Naive thymus-derived CD4-positive, alpha-beta T cell (primary cell): Measurements from ENCODE around the gene HEYL. TPM values are rescaled to one million over a fixed set of nuclear protein-coding genes. Genes with fewer than 3 reads are reported as not detected.

Source experiments
- ATAC-seq: fragments of 150-1000 bp; cut with Tn5 transposase; 2 replicates; pipeline ENCODE4 v1.10.0; 2021; ENCODE audit warnings: mild to moderate bottlenecking, moderate library complexity
- CTCF ChIA-PET: fragments of 350-600 bp; sonication (Branson Sonifier 250); formaldehyde crosslinking; loops from one replicate; lab custom pipeline; 2021; ENCODE audit warnings: antibody characterized with exemption; lab: Charles Lee
- POLR2A ChIA-PET: fragments of 350-600 bp; sonication (Branson Sonifier 250); formaldehyde crosslinking; loops from one replicate; lab custom pipeline; 2021; ENCODE audit warnings: antibody characterized with exemption, inconsistent platforms; lab: Charles Lee
- DNase-seq, 9 donors: peaks; one replicate each; pipeline versions ENCODE4 v3.0.0 to v3.0.0-alpha.2; 2020 to 2022; ENCODE audit warnings: mixed read lengths in 1 of 9
- H3K27ac ChIP-seq: one replicate; pipeline ENCODE4 v1.7.0; 2013; ENCODE audit warnings: mild to moderate bottlenecking, low read depth, low read length, moderate library complexity
- H3K27me3 ChIP-seq, 2 donors: one replicate each; pipeline ENCODE4 v1.7.0; 2013; ENCODE audit warnings: low read length in 2 of 2, mild to moderate bottlenecking in 2 of 2, moderate library complexity in 2 of 2; ENCODE audit not compliant: control insufficient read depth in 2 of 2, insufficient read depth in 2 of 2
- H3K36me3 ChIP-seq, 3 experiments: 1 replicate in 2 of 3; 2 replicates in 1 of 3; pipeline ENCODE4 v1.7.0; 2013; ENCODE audit warnings: low read length in 3 of 3, mild to moderate bottlenecking in 3 of 3, moderate library complexity in 1 of 3; ENCODE audit not compliant: insufficient read depth in 3 of 3, control insufficient read depth in 2 of 3
- H3K4me1 ChIP-seq, 2 donors: one replicate each; pipeline ENCODE4 v1.7.0; 2013; ENCODE audit warnings: low read length in 2 of 2, mild to moderate bottlenecking in 2 of 2, moderate library complexity in 1 of 2; ENCODE audit not compliant: control insufficient read depth in 2 of 2, insufficient read depth in 2 of 2
- H3K4me3 ChIP-seq: 2 replicates; pipeline ENCODE4 v1.7.0; 2013; ENCODE audit warnings: mild to moderate bottlenecking, low read length
- H3K9me3 ChIP-seq, 3 experiments: 1 replicate in 2 of 3; 2 replicates in 1 of 3; pipeline ENCODE4 v1.7.0; 2013; ENCODE audit warnings: low read length in 3 of 3; ENCODE audit not compliant: control insufficient read depth in 2 of 3
- H3K27ac Mint-ChIP-seq, 9 donors: one replicate each; pipeline ENCODE4 v1.8.0; 2020 to 2022; ENCODE audit warnings: mixed read lengths in 9 of 9, mild to moderate bottlenecking in 8 of 9, moderate library complexity in 5 of 9, inconsistent platforms in 2 of 9
- H3K27me3 Mint-ChIP-seq, 5 donors: one replicate each; pipeline ENCODE4 v1.8.0; 2021 to 2022; ENCODE audit warnings: mixed read lengths in 5 of 5, mild to moderate bottlenecking in 1 of 5
- H3K36me3 Mint-ChIP-seq, 5 donors: one replicate each; pipeline ENCODE4 v1.8.0; 2020 to 2022; ENCODE audit warnings: mixed read lengths in 5 of 5, mild to moderate bottlenecking in 3 of 5, inconsistent platforms in 1 of 5
- H3K4me1 Mint-ChIP-seq, 7 donors: one replicate each; pipeline ENCODE4 v1.8.0; 2020 to 2022; ENCODE audit warnings: mixed read lengths in 7 of 7, mild to moderate bottlenecking in 3 of 7, inconsistent platforms in 1 of 7
- H3K4me3 Mint-ChIP-seq, 10 donors: one replicate each; pipeline ENCODE4 v1.8.0; 2020 to 2022; ENCODE audit warnings: mild to moderate bottlenecking in 10 of 10, mixed read lengths in 10 of 10, moderate library complexity in 6 of 10, inconsistent platforms in 2 of 10
- H3K9me3 Mint-ChIP-seq, 11 donors: one replicate each; pipeline ENCODE4 v1.8.0; 2020 to 2022; ENCODE audit warnings: mixed read lengths in 11 of 11, mild to moderate bottlenecking in 4 of 11, inconsistent platforms in 1 of 11, moderate library complexity in 1 of 11
- intact Hi-C, 2 donors: fragments of 100-400 bp; cut with micrococcal nuclease; formaldehyde crosslinking; loops; one replicate each; pipeline ENCODE4 v1.15.1; 2023
- polyA plus RNA-seq, 2 donors: library from polyadenylated mRNA; unstranded; fragments of 300-500 nt; fragmentation: Illumina TruSeq; gene quantifications; one replicate each; pipeline ENCODE4 v1.2.3, GENCODE V29; 2021
- total RNA-seq, 6 experiments: library from RNA in 5 of 6; stranded (reverse) in 5 of 6; gene quantifications; 1 replicate in 5 of 6; 2 replicates in 1 of 6; pipeline ENCODE4 v1.2.3 and lab custom pipeline; 2021 to 2026

HEYL gene
- total and polyA plus RNA-seq, 7 experiments from 2014 or later = 0.08 to 0.18 (median 0.16) TPM; not detected in 4

GRCh38 chr1:39633422-39633821 is 6.0 kb downstream of the HEYL start:
- no peak overlapping the region for H3K27ac ChIP-seq
- H3K9me3 ChIP-seq = no peaks in the 10 kb centered on the region
- H3K36me3 ChIP-seq = no peaks in the 10 kb centered on the region
- ChIA-PET POLR2A (no interaction called here), CTCF (no interaction called here)
- Mint-ChIP-seq H3K4me1 (peaks cover 0 to 13% (median 0%) of the 10 kb centered on the region in 7 donors), H3K9me3 (peaks cover 0 to 1% (median 0%) of the 10 kb centered on the region in 11 donors), H3K4me3 (no peak overlapping the region), H3K27me3 (peaks cover 26 to 39% (median 35%) of the 10 kb centered on the region in 5 donors), H3K36me3 (no peaks in the 10 kb centered on the region), H3K27ac (no peak overlapping the region)
- intact Hi-C loops = no loop called here
- H3K27me3 ChIP-seq = no peaks in the 10 kb centered on the region
- H3K4me1 ChIP-seq = no peaks in the 10 kb centered on the region
- no peak overlapping the region for H3K4me3 ChIP-seq
- ATAC-seq = no peak
- DNase-seq = no peak

DNA sequence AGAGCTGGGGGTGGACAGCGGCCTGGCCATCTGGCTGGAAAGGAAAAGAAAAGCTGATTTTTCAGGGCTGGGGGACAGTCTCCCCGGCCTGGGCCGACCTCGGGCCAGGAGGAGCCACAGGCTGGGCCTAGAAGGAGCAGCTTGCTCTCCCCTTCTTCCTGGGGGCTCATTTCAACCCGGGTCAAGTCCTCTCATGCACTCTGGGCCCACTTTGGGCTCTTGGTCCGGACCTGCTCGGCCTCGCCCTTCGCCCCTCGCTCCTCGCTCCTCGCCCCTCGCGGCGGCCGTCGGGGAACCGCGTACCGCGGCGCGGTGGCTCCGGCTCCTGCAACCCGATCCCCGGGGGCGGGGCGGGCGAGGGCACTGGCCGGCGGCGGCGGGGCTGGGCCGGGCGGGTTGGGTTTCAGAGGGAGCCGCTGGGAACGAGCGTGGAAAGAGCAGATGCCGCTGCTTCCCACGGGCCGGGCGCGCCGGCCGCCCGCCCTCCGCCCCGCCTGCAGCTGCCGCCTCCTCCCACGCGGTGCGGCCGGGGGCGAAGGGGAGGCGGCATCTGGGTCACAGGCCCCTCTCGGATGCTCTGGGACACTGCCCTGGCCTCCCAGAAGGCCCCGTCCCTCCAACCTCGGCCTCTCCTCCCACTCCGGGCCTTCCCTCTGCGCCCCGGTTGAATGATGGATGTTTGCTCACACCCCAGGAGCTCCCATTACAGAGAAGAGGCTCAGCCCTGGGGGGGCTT is 6.6 kb downstream of the HEYL start:
- Histone ChIP-seq H3K27me3 (no peaks in the 10 kb centered on the region), H3K4me1 (no peaks in the 10 kb centered on the region), H3K4me3 (no peak overlapping the region), H3K36me3 (no peaks in the 10 kb centered on the region), H3K9me3 (no peaks in the 10 kb centered on the region), H3K27ac (no peak overlapping the region)
- Mint-ChIP-seq H3K4me1 (peaks cover 0 to 13% (median 0%) of the 10 kb centered on the region in 7 donors), H3K27ac (no peak overlapping the region), H3K4me3 (no peak overlapping the region), H3K27me3 (peaks cover 21 to 34% (median 33%) of the 10 kb centered on the region in 5 donors), H3K9me3 (peaks cover 0 to 1% (median 0%) of the 10 kb centered on the region in 11 donors), H3K36me3 (no peaks in the 10 kb centered on the region)
- ATAC-seq (no peak), DNase-seq (no peak)
- POLR2A ChIA-PET = no interaction called here
- CTCF ChIA-PET = no interaction called here
- intact Hi-C loops = no loop called here

- Mint-ChIP-seq H3K27ac (no peak overlapping the region), H3K27me3 (peaks cover 17 to 28% (median 27%) of the 10 kb centered on the region in 5 donors), H3K9me3 (peaks cover 0 to 1% (median 0%) of the 10 kb centered on the region in 11 donors), H3K36me3 (no peaks in the 10 kb centered on the region), H3K4me1 (peaks cover 0 to 11% (median 0%) of the 10 kb centered on the region in 7 donors), H3K4me3 (no peak overlapping the region)
- H3K9me3 ChIP-seq = no peaks in the 10 kb centered on the region
- no peaks in the 10 kb centered on the region for H3K36me3 ChIP-seq
- POLR2A ChIA-PET = no interaction called here
- ATAC-seq (no peak), DNase-seq (no peak)
- intact Hi-C loops = no loop called here
- no peak overlapping the region for H3K4me3 ChIP-seq
- H3K27me3 ChIP-seq = no peaks in the 10 kb centered on the region
- no peaks in the 10 kb centered on the region for H3K4me1 ChIP-seq
- CTCF ChIA-PET = no interaction called here
- no peak overlapping the region for H3K27ac ChIP-seq
Observed at GRCh38 chr1:39632323-39632681, 7.1 kb downstream of the HEYL start.

DNA sequence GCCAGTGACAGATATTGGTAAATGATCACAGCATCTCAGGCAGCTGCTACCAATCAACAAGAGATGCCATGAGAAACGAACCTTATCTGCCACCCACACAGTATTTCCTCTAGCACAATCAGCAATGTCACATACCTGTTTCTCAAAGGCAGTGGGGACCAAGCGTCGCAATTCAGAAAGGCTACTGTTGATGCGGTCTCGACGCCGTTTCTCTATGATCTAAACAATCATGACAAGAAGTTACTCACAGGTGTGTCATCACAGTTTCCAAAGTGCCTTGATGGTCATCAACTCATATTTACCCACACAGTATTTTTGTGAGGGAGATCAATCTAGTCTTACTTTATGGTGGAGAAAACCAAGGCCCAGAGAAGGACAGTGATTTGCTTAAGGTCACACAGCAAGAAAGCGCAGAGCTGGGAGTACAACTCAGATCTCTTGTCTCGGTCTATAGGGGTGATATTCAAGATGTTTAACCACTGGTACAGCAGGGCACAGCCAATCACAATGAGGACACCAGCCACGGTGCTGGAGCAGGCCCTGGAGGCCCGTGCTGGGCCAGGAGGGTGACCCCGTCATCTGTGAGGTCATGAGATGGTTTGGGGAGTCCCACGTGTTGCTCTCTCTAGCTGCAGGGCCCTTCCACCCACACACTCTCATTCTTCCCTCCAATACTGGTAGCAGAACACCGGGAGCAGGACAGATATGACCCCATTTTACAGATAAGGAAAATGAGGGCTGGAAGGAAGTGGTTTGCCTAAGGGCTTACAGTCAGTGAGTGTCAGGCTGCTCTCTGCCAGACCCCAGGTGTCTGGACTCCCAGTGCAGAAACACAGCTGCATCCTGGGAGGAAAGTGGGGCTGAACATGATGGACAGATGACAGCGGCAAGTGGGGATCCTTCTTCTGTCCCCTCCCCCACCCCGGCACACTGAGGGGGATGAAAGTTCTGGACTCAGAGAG is 7.8 kb downstream of the HEYL start:
- no peak overlapping the region for H3K27ac ChIP-seq
- no peak for ATAC-seq
- peaks cover 0 to 10% (median 0%) of the 10 kb centered on the region in 7 donors for H3K4me1 Mint-ChIP-seq
- no peak overlapping the region for H3K4me3 ChIP-seq
- H3K4me1 ChIP-seq = no peaks in the 10 kb centered on the region
- H3K36me3 Mint-ChIP-seq = no peaks in the 10 kb centered on the region
- H3K27me3 ChIP-seq = no peaks in the 10 kb centered on the region
- no peak for DNase-seq
- H3K9me3 Mint-ChIP-seq = peaks cover 0 to 1% (median 0%) of the 10 kb centered on the region in 11 donors
- H3K27ac Mint-ChIP-seq = no peak overlapping the region
- H3K36me3 ChIP-seq = no peaks in the 10 kb centered on the region
- ChIA-PET POLR2A (no interaction called here), CTCF (no interaction called here)
- no peak overlapping the region for H3K4me3 Mint-ChIP-seq
- H3K9me3 ChIP-seq = no peaks in the 10 kb centered on the region
- peaks cover 11 to 26% (median 22%) of the 10 kb centered on the region in 5 donors for H3K27me3 Mint-ChIP-seq
- intact Hi-C loops = no loop called here

GRCh38 chr1:39628807-39629350 is 10.6 kb downstream of the HEYL start:
- no peak for ATAC-seq
- Mint-ChIP-seq H3K27me3 (peaks cover 5 to 16% (median 9%) of the 10 kb centered on the region in 5 donors), H3K9me3 (no peaks in the 10 kb centered on the region), H3K27ac (no peak overlapping the region), H3K4me1 (peaks cover 0 to 10% (median 0%) of the 10 kb centered on the region in 7 donors), H3K4me3 (no peak overlapping the region), H3K36me3 (no peaks in the 10 kb centered on the region)
- Histone ChIP-seq H3K4me3 (no peak overlapping the region), H3K36me3 (no peaks in the 10 kb centered on the region), H3K4me1 (no peaks in the 10 kb centered on the region), H3K27me3 (no peaks in the 10 kb centered on the region), H3K9me3 (no peaks in the 10 kb centered on the region), H3K27ac (no peak overlapping the region)
- ChIA-PET CTCF (no interaction called here), POLR2A (no interaction called here)
- intact Hi-C loops = no loop called here
- DNase-seq = no peak

GRCh38 chr1:39626646-39627045 is 12.8 kb downstream of the HEYL start:
- DNase-seq (no peak), ATAC-seq (no peak)
- ChIA-PET CTCF (interaction anchor here (0.7 to 0.9 kb wide), 2 partner anchors 33 to 111 kb away, joined by 4 read pairs; no protein-coding TSS in a partner anchor), POLR2A (no interaction called here)
- H3K27me3 ChIP-seq = no peaks in the 10 kb centered on the region
- peaks cover 0 to 10% (median 9%) of the 10 kb centered on the region in 5 donors for H3K27me3 Mint-ChIP-seq
- no peaks in the 10 kb centered on the region for H3K36me3 Mint-ChIP-seq
- no peaks in the 10 kb centered on the region for H3K36me3 ChIP-seq
- H3K9me3 ChIP-seq = no peaks in the 10 kb centered on the region
- H3K4me3 ChIP-seq = no peak overlapping the region
- intact Hi-C loops = no loop called here
- no peak overlapping the region for H3K27ac ChIP-seq
- no peak overlapping the region for H3K27ac Mint-ChIP-seq
- H3K4me3 Mint-ChIP-seq = no peak overlapping the region
- no peaks in the 10 kb centered on the region for H3K4me1 ChIP-seq
- H3K4me1 Mint-ChIP-seq = peaks cover 0 to 3% (median 0%) of the 10 kb centered on the region in 7 donors
- H3K9me3 Mint-ChIP-seq = no peaks in the 10 kb centered on the region
